HEK293 (cell line): ENCODE data around the gene LILRA1.
"Not testable (repeated sequence)": the region's sequence is repeated elsewhere in the genome, so short reads cannot be mapped to it uniquely, and the experiment has no call there.

Experiments used
- CTCF ChIA-PET: fragments of 350-600 bp; formaldehyde crosslinking; extraction: SDS; loops from one replicate; lab custom pipeline; 2021; ENCODE audit warnings: antibody characterized with exemption; lab: Yijun Ruan, JAX
- POLR2A ChIA-PET: fragments of 300-600 bp; formaldehyde crosslinking; extraction: SDS; loops from one replicate; lab custom pipeline; 2020; ENCODE audit warnings: antibody characterized with exemption, inconsistent platforms; lab: Yijun Ruan, JAX
- H3K27ac ChIP-seq: fragments of 200-500 bp; sonication (Bioruptor generic); 2 replicates; pipeline ENCODE4 v1.5.1; 2014; ENCODE audit warnings: low read depth, low read length, control low read depth, inconsistent platforms; ENCODE audit errors: extremely low read depth
- H3K36me3 ChIP-seq, 2 experiments: fragments of 200-500 bp in 1 of 2; sonication (Bioruptor generic) in 1 of 2; 1 replicate in 1 of 2; 2 replicates in 1 of 2; pipeline ENCODE4 v1.5.1; 2014 to 2017; ENCODE audit warnings: inconsistent platforms in 2 of 2, low read length in 2 of 2; ENCODE audit not compliant: control insufficient read depth in 2 of 2, insufficient read depth in 1 of 2
- H3K4me1 ChIP-seq: fragments of 200-500 bp; sonication (Bioruptor generic); 2 replicates; pipeline ENCODE4 v1.5.1; 2014; ENCODE audit warnings: mild to moderate bottlenecking, low read length, inconsistent platforms; ENCODE audit not compliant: control insufficient read depth, insufficient read depth
- H3K4me3 ChIP-seq: 2 replicates; pipeline ENCODE4 v1.5.1; 2011; ENCODE audit warnings: low read depth, mild to moderate bottlenecking, control low read depth, low read length, moderate library complexity
- H3K9me3 ChIP-seq: fragments of 200-500 bp; sonication (Bioruptor generic); 2 replicates; pipeline ENCODE4 v1.5.1; 2014; ENCODE audit warnings: low read depth, low read length, inconsistent platforms; ENCODE audit not compliant: control insufficient read depth, insufficient read depth
- KLF7 ChIP-seq: fragments of 450-650 bp; formaldehyde crosslinking; IDR thresholded peaks from 2 replicates; pipeline ENCODE4 v1.5.1; 2016; ENCODE audit warnings: missing biosample characterization, missing genetic modification characterization, borderline replicate concordance
- ZBTB1 ChIP-seq: fragments of 450-650 bp; formaldehyde crosslinking; IDR thresholded peaks from 2 replicates; pipeline ENCODE4 v1.5.1; 2016; ENCODE audit warnings: missing biosample characterization, missing genetic modification characterization
- ZBTB49 ChIP-seq: fragments of 450-650 bp; formaldehyde crosslinking; IDR thresholded peaks from 2 replicates; pipeline ENCODE4 v1.5.1; 2016; ENCODE audit warnings: missing biosample characterization, missing genetic modification characterization, low read depth
- ZBTB7A ChIP-seq: fragments of 450-650 bp; formaldehyde crosslinking; IDR thresholded peaks from 2 replicates; pipeline ENCODE4 v1.5.1; 2016; ENCODE audit warnings: low read depth, missing biosample characterization, missing genetic modification characterization
- ZNF16 ChIP-seq: fragments of 450-650 bp; formaldehyde crosslinking; IDR thresholded peaks from 2 replicates; pipeline ENCODE4 v1.5.1; 2016; ENCODE audit warnings: low read depth, missing biosample characterization, missing genetic modification characterization
- ZNF223 ChIP-seq: fragments of 450-650 bp; formaldehyde crosslinking; IDR thresholded peaks from 2 replicates; pipeline ENCODE4 v1.5.1; 2016; ENCODE audit warnings: missing biosample characterization, missing genetic modification characterization
- ZNF350 ChIP-seq: fragments of 450-650 bp; formaldehyde crosslinking; IDR thresholded peaks from 2 replicates; pipeline ENCODE4 v1.5.0; 2017; ENCODE audit warnings: missing biosample characterization, mild to moderate bottlenecking, missing genetic modification characterization
- ZNF529 ChIP-seq: fragments of 450-650 bp; formaldehyde crosslinking; IDR thresholded peaks from 2 replicates; pipeline ENCODE4 v1.5.1; 2017; ENCODE audit warnings: missing genetic modification characterization, missing biosample characterization; ENCODE audit not compliant: insufficient replicate concordance
- ZNF571 ChIP-seq: fragments of 450-650 bp; formaldehyde crosslinking; IDR thresholded peaks from 2 replicates; pipeline ENCODE4 v1.5.0; 2017; ENCODE audit warnings: missing biosample characterization, missing genetic modification characterization
- ZNF580 ChIP-seq: fragments of 450-650 bp; formaldehyde crosslinking; IDR thresholded peaks from 2 replicates; pipeline ENCODE4 v1.5.1; 2016; ENCODE audit warnings: missing biosample characterization, missing genetic modification characterization
- ZNF596 ChIP-seq: fragments of 450-650 bp; IDR thresholded peaks from 2 replicates; pipeline ENCODE4 v1.5.0; 2018; ENCODE audit warnings: missing biosample characterization, mild to moderate bottlenecking, missing genetic modification characterization, moderate library complexity
- ZNF626 ChIP-seq: fragments of 450-650 bp; sonication (Bioruptor Pico); formaldehyde crosslinking; IDR thresholded peaks from 2 replicates; pipeline ENCODE4 v1.5.1; 2018; ENCODE audit warnings: missing biosample characterization, missing genetic modification characterization, inconsistent platforms

The LILRA1 gene

GRCh38 chr19:54586397-54586796 lies 7.0 kb upstream of the LILRA1 start (continued):
- TF ChIP-seq ZNF223 (tag by site-specific recombination) (no peak), KLF7 (tag by site-specific recombination) (no peak), ZNF596 (tag by site-specific recombination) (no peak)

- CTCF ChIA-PET: no interaction called here
Measured at GRCh38 chr19:54587026-54587425, 6.4 kb upstream of the LILRA1 start.

GRCh38 chr19:54593931-54594626 lies 647 bp downstream of the LILRA1 start:
- POLR2A ChIA-PET, H3K27ac ChIP-seq, H3K9me3 ChIP-seq, H3K4me3 ChIP-seq, H3K4me1 ChIP-seq, H3K36me3 ChIP-seq: not testable (repeated sequence)
- CTCF ChIA-PET: interaction anchor here (0.6 kb wide), 1 partner anchor 1578 kb away, joined by 5 read pairs; no protein-coding TSS in a partner anchor

More at GRCh38 chr19:54587026-54587425, 6.4 kb upstream of the LILRA1 start:
- Histone ChIP-seq H3K36me3 (no peaks in the 10 kb centered on the region), H3K4me3 (no peak overlapping the region), H3K4me1 (no peaks in the 10 kb centered on the region), H3K27ac (no peak overlapping the region), H3K9me3 (no peaks in the 10 kb centered on the region)
- POLR2A ChIA-PET: no interaction called here
- no peak for TF ChIP-seq ZNF16 (tag by site-specific recombination)
- TF ChIP-seq ZBTB1 (tag by site-specific recombination): no peak
- no peak for TF ChIP-seq ZNF223 (tag by site-specific recombination)
- TF ChIP-seq ZNF350: no peak
- TF ChIP-seq ZBTB7A (tag by site-specific recombination): no peak
- TF ChIP-seq ZNF529 (tag by site-specific recombination): no peak

GRCh38 chr19:54594737-54595136 lies 1.3 kb downstream of the LILRA1 start:
- no peak overlapping the region for H3K27ac ChIP-seq
- H3K4me3 ChIP-seq: no peak overlapping the region
- no peaks in the 10 kb centered on the region for H3K36me3 ChIP-seq
- POLR2A ChIA-PET: no interaction called here
- CTCF ChIA-PET: no interaction called here
- no peak for TF ChIP-seq ZNF626 (tag by site-specific recombination)
- TF ChIP-seq ZNF580: no peak
- TF ChIP-seq ZBTB49: no peak
- TF ChIP-seq ZNF571: no peak
- no peaks in the 10 kb centered on the region for H3K9me3 ChIP-seq
- H3K4me1 ChIP-seq: no peaks in the 10 kb centered on the region

GRCh38 chr19:54595680-54596436 lies 2.4 kb downstream of the LILRA1 start:
- POLR2A ChIA-PET, H3K4me3 ChIP-seq, H3K9me3 ChIP-seq, H3K27ac ChIP-seq, H3K36me3 ChIP-seq, H3K4me1 ChIP-seq: not testable (repeated sequence)
- CTCF ChIA-PET: interaction anchor here (0.6 kb wide), 2 partner anchors 205 to 266 kb away, joined by 3 read pairs; no protein-coding TSS in a partner anchor
